HG02973 (cell line): ENCODE data around the gene SLC17A1.
"Not testable (repeated sequence)": the region's sequence is repeated elsewhere in the genome, so short reads cannot be mapped to it uniquely, and the experiment has no call there.

Experiments used
- ATAC-seq: cut with Tn5 transposase; IDR thresholded peaks from one replicate; pipeline ENCODE4 v1.9.1; 2021; ENCODE audit warnings: moderate library complexity; ENCODE audit not compliant: unreplicated experiment

The SLC17A1 gene

DNA sequence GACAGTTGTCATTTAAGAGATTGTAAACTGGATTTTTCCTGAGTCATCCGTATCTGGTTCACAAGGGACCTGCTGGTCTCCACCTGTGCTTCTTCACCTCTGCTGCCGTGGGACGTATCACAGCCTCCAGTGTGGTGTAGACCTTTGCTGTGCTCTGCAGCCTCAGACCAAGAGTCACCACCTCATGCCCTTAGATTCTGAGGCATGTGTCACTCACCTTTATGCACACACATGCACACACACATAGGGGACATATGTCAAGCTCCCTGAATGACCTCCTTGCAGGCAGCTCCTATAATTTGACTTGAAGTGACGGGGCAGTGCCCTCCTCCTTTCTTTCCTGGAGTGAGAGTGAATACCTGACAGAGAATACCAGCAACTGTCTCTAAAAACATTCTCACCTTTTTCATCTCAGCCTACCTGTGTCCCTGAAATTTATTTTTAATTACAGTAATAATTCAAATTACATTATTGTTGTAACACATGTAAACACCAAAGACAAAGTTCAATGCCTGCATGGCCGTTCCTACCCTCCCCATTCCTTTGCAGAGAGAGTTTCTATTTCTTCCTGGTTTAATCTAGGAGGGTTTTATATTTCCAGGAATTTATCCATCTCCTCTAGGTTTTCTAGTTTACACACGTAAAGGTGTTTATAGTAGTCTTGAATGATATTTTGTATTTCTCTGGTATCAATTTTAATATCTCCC lies 73.8 kb downstream of the SLC17A1 start:
- no peak for ATAC-seq

DNA sequence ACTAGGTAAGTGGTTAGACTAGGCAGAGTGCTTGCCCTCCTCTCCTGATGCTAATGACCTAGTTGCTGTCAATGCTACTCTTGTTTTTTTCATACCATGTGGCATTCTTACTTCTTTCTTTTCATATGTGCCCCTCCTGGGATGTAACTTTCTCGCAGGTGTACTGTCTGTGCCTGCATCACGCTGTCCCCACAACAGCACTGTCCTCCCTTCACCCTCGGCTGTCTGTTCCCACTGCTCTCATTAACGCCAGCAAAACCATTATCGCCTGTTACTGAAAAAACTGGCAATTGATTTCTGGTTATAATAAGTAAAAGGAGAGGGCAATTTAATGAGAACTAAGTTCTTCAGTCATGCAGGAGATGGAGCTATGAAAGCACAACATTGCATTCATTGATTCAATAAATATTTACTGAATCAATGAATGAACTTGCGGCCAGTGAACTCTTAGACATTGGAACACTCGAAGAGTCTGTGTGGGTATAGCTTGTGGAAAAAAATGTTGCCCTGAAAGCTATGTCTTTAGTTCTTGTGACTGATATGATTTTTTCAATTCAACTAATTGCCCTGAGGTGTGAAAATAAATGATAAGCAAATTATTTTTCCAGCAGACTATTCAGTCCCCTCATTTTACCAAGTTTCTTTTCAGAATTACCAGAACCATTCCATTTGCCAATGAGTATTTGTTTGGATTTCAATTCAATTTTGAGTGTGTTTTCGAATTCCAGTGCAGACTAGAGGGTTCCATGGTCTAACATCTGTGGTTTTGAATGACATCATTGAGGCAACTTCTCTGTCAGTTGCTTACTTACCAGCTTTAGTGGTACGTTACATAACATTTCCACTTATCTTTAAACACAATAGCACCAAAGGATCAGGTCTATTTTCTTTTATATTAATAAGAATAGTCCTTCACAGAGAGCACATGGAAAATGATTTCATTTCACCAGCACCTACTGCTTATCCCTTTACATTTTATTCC lies 75.2 kb downstream of the SLC17A1 start:
- ATAC-seq, result no peak

DNA sequence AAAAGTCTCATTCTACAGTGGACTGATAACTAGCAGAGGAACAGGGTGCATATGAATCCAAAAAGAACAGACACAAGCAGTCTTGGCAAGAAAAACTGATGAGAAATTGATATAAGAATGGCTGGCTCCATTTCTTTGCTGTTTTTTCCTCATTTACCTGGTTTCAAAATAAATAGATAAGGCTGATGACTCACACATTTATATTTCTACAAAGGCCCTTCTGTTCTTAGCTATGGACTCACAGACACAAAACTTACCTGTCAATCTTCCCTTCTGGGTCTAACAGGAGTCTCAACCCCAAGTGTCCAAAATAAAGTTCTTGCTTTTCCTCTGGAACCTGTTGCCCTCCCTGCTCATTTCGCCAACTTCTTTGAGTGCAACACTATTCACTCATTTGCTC lies 76.4 kb downstream of the SLC17A1 start:
- ATAC-seq, result no peak

DNA sequence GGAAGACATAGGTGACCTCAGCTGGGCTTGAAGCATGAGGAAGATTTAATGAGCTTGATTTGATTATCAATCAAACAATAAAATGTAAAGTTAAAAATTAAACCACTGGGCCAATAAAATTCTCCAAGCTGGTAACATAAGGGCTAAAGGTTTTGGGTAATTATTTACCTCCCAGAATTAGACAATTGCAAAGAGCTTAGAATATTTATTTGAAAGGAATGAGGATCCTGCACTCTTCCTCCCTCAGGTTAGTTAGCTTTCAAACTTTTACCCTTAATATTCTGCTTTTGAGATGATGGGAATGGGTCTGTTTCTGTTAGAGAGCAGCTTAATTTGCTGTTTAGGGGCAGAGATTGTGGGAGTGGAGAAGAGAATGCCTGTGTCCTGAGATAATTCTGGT lies 77.3 kb downstream of the SLC17A1 start, which contains the start of gene SLC17A4:
TSS of gene SLC17A4 (plus strand) at position 208 of the 400 bp plus-strand sequence. CDS start 7,221 bp downstream, outside the sequence.
- ATAC-seq, result no peak

GRCh38 chr6:25753079-25753478 lies 78.8 kb downstream of the SLC17A1 start:
- no peak for ATAC-seq

- no peak for ATAC-seq
Observed at GRCh38 chr6:25750906-25751305, 80.9 kb downstream of the SLC17A1 start.

GRCh38 chr6:25749837-25750236 lies 82.0 kb downstream of the SLC17A1 start:
- ATAC-seq, result no peak

DNA sequence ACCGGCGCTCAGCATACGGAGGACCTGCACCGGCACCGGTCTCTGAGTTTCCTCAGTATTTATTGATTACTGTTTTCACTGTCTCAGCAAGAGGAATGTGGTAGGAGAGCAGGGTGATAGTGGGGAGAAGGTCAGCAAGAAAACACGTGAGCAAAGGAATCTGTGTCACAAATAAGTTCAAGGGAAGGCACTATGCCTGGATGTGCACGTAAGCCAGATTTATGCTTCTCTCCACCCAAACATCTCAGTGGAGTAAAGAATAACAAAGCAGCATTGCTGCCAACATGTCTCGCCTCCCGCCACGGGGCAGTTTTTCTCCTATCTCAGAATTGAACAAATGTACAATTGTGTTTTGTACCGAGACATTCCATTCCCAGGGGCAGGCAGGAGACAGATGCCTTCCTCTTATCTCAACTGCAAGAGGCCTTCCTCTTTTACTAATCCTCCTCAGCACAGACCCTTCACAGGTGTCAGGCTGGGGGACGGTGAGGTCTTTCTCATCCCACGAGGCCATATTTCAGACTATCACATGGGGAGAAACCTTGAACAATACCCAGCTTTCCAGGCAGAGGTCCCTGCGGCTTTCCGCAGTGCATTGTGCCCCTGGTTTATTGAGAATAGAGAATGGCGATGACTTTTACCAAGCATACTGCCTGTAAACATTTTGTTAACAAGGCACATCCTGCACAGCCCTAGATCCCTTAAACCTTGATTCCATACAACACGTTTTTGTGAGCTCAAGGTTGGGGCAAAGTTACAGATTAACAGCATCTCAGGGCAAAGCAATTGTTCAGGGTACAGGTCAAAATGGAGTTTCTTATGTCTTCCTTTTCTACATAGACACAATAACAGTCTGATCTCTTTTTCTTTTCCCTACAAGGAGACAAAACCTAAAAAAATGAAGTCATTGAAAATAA lies 83.0 kb downstream of the SLC17A1 start:
- ATAC-seq, result not testable (repeated sequence)

GRCh38 chr6:25748049-25748448 lies 83.8 kb downstream of the SLC17A1 start:
- no peak for ATAC-seq

- no peak for ATAC-seq
Observed at GRCh38 chr6:25747477-25747876, 84.4 kb downstream of the SLC17A1 start.

DNA sequence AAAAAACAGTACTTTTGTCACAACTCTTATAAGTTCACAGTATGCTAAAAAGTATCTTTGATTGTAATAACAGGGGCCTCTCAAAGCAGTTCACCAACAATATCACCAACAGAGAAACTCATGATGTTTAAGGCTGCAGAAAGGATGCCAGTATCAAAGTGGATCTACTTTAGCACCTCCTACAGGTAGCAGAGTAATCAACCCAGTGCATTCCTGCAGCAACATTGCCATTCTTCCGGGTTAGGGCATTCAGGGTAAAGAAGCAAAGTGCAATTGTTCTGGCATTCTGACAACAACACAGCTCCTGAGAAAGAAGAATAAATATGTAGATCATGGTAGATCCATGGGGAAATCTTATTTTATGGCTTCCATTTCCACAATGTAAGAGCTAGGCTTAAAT lies 84.9 kb downstream of the SLC17A1 start:
- ATAC-seq, result no peak

DNA sequence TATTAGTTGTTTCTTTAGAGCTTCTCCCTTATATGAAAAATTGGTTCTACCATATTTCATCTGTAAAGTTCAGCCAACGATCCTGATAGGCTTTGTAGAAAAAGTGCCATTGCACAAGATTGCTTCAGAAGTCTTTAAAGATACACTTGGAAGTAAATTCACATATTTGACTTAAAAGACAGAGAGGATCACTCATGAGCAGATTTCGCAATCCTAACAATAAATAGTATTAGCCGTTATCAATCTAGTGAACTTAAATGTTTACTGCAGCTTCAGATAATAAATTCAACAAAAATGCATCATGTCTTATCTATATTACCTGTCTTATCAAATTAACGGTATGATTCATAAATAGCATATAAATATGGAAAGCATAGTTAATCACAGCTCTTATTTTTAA lies 86.0 kb downstream of the SLC17A1 start:
- ATAC-seq, result no peak

- no peak for ATAC-seq
Observed at GRCh38 chr6:25743868-25744267, 88.0 kb downstream of the SLC17A1 start.

GRCh38 chr6:25735261-25735660 lies 96.6 kb downstream of the SLC17A1 start:
- no peak for ATAC-seq
